ENCODE measurements around the gene CCDC150. TPM values are rescaled to one million over a fixed set of nuclear protein-coding genes. Genes with fewer than 3 reads are reported as not detected.

Gene CCDC150
- total RNA-seq, 1 experiment from 2014 or later, result 29.2 TPM

DNA sequence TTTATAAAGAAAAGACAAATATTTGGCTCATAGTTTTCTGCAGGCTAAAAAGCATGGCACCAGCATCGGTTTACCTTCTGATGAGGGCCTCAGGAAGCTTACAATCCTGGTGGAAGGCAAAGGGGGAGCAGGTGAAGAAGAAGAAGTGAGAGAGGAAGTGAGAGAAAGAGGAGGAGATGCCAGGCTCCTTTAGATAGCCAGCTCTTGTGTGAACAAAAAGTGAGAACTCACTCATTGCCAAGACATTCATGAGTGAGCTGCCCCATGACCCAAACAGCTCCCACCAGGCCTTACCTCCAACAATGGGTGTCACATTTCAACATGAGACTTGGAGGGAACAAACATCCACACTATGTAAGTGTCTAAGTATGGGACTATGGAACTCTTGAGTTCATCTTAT is 14.3 kb downstream of the CCDC150 start:
- H3K36me3 ChIP-seq (ENCODE audit: control insufficient read depth in 1 of 2, insufficient read depth in 2 of 2, low read length in 2 of 2), result peaks cover 0 to 6% of the 10 kb centered on the region in 2 experiments; a peak in 1 of 4 replicates
- no peaks in the 10 kb centered on the region for H4K20me1 ChIP-seq (ENCODE audit: insufficient read depth)
- RAD21 ChIA-PET (ENCODE audit: low non-redundant PET in 1 of 2, low total read pairs in 2 of 2, uncharacterized antibody in 2 of 2, unreplicated experiment in 2 of 2), result no interaction called here
- H3K9me3 ChIP-seq (ENCODE audit: control insufficient read depth in 1 of 2, insufficient read depth in 1 of 2, low read depth in 1 of 2, low read length in 2 of 2), result peaks cover 0 to 16% of the 10 kb centered on the region in 2 experiments; a peak in 3 of 4 replicates
- intact Hi-C loops (cut with micrococcal nuclease), result no loop called here
- CTCF ChIA-PET, result no interaction called here
- H3K4me1 ChIP-seq (ENCODE audit: control insufficient read depth in 1 of 2, insufficient read depth in 2 of 2, low read length in 2 of 2), result no peaks in the 10 kb centered on the region
- ATAC-seq (no peak), DNase-seq (ENCODE audit: low read depth, low spot score) (no peak)
- H3K79me2 ChIP-seq (ENCODE audit: insufficient read depth, low read length), result peaks cover 57% of the 10 kb centered on the region
- H3K4me3 ChIP-seq (replicated peaks in 1 of 2; ENCODE audit: low read depth in 1 of 2, low read length in 2 of 2), result no peak overlapping the region
- POLR2A ChIA-PET, result no interaction called here
- no peak overlapping the region for H3K4me2 ChIP-seq (ENCODE audit: low read length)
- no peak overlapping the region for H3K9ac ChIP-seq (ENCODE audit: low read length)
- H3K9me2 ChIP-seq (ENCODE audit: insufficient read depth), result no peaks in the 10 kb centered on the region
- H3K27ac ChIP-seq (ENCODE audit: low read depth, low read length), result no peak overlapping the region
- BruUV-seq (replicated peaks), result no TSS peak
- H3K27me3 ChIP-seq (ENCODE audit: insufficient read depth, low read length), result no peaks in the 10 kb centered on the region
- H2AFZ ChIP-seq (ENCODE audit: low read depth, low read length, poor library complexity, severe bottlenecking), result no peak overlapping the region
- TF ChIP-seq POLR2AphosphoS5 (IDR thresholded peaks at IDR 0.05; ENCODE audit: low read depth, low read length), result no peak
- TF ChIP-seq ELF1 (IDR thresholded peaks at IDR 0.05; ENCODE audit: borderline replicate concordance, low read depth), result no peak
- TF ChIP-seq, protein P1, sequence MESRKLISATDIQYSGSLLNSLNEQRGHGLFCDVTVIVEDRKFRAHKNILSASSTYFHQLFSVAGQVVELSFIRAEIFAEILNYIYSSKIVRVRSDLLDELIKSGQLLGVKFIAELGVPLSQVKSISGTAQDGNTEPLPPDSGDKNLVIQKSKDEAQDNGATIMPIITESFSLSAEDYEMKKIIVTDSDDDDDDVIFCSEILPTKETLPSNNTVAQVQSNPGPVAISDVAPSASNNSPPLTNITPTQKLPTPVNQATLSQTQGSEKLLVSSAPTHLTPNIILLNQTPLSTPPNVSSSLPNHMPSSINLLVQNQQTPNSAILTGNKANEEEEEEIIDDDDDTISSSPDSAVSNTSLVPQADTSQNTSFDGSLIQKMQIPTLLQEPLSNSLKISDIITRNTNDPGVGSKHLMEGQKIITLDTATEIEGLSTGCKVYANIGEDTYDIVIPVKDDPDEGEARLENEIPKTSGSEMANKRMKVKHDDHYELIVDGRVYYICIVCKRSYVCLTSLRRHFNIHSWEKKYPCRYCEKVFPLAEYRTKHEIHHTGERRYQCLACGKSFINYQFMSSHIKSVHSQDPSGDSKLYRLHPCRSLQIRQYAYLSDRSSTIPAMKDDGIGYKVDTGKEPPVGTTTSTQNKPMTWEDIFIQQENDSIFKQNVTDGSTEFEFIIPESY (IDR thresholded peaks at IDR 0.05; ENCODE audit: extremely low read depth, insufficient replicate concordance, low read length), result no peak
- no peak for TF ChIP-seq POLR2A (IDR thresholded peaks at IDR 0.05; ENCODE audit: borderline replicate concordance, extremely low read depth, insufficient read depth, insufficient read length)
- no peak for TF ChIP-seq SP1 (IDR thresholded peaks at IDR 0.05; ENCODE audit: low read depth)
- TF ChIP-seq CBX3 (IDR thresholded peaks at IDR 0.05; ENCODE audit: low read depth), result no peak
- no peak for TF ChIP-seq SRF (IDR thresholded peaks at IDR 0.05; ENCODE audit: low read depth)

DNA sequence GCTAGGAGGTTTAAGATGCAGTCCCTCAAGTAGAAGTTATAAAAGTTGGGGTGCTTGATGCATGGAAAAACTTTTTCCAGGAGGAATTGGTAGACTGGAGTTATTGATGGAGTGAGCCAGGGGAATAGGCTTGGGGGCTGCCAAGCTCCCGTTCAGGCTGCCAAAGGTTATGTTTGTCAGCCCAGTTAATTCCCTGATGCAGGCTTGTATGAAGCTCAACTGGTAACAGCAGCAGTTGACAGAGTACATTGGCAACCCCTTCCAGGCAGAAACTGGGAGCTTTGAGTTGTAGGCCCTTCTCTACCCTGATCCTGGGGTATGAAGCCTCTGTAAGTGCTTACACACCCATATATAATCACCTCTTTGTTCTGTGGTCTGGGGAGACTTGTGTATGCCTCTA is 16.2 kb downstream of the CCDC150 start:
- TF ChIP-seq YY1 (IDR thresholded peaks at IDR 0.05; ENCODE audit: extremely low read depth, insufficient replicate concordance, low read depth, low read length) (no peak), RAD21 (IDR thresholded peaks at IDR 0.05; ENCODE audit: low read depth) (no peak), SRF (IDR thresholded peaks at IDR 0.05; ENCODE audit: low read depth) (no peak), POLR2AphosphoS5 (IDR thresholded peaks at IDR 0.05; ENCODE audit: low read depth, low read length) (no peak), EGR1 (IDR thresholded peaks at IDR 0.05; ENCODE audit: low read depth) (no peak), ZFX (IDR thresholded peaks at IDR 0.05) (no peak), EZH2 (IDR thresholded peaks at IDR 0.05) (no peak)
- ChIA-PET RAD21 (ENCODE audit: low non-redundant PET in 1 of 2, low total read pairs in 2 of 2, uncharacterized antibody in 2 of 2, unreplicated experiment in 2 of 2) (no interaction called here), CTCF (no interaction called here), POLR2A (no interaction called here)
- no TSS peak for BruUV-seq (replicated peaks)
- H2AFZ ChIP-seq (ENCODE audit: low read depth, low read length, poor library complexity, severe bottlenecking), result no peak overlapping the region
- H3K4me1 ChIP-seq (ENCODE audit: control insufficient read depth in 1 of 2, insufficient read depth in 2 of 2, low read length in 2 of 2), result no peaks in the 10 kb centered on the region
- H3K27me3 ChIP-seq (ENCODE audit: insufficient read depth, low read length), result no peaks in the 10 kb centered on the region
- H3K4me2 ChIP-seq (ENCODE audit: low read length), result no peak overlapping the region
- no peak overlapping the region for H3K9ac ChIP-seq (ENCODE audit: low read length)
- intact Hi-C loops (cut with micrococcal nuclease), result no loop called here
- H3K9me3 ChIP-seq (ENCODE audit: control insufficient read depth in 1 of 2, insufficient read depth in 1 of 2, low read depth in 1 of 2, low read length in 2 of 2), result peaks cover 0 to 16% of the 10 kb centered on the region in 2 experiments; a peak in 3 of 4 replicates
- no peak overlapping the region for H3K27ac ChIP-seq (ENCODE audit: low read depth, low read length)
- no peak for DNase-seq (ENCODE audit: low read depth, low spot score)
- H3K9me2 ChIP-seq (ENCODE audit: insufficient read depth), result no peaks in the 10 kb centered on the region
- no peak for ATAC-seq
- peaks cover 40% of the 10 kb centered on the region for H3K79me2 ChIP-seq (ENCODE audit: insufficient read depth, low read length)
- H3K4me3 ChIP-seq (replicated peaks in 1 of 2; ENCODE audit: low read depth in 1 of 2, low read length in 2 of 2), result no peak overlapping the region
- H3K36me3 ChIP-seq (ENCODE audit: control insufficient read depth in 1 of 2, insufficient read depth in 2 of 2, low read length in 2 of 2), result peaks cover 0 to under 1% of the 10 kb centered on the region in 2 experiments; a peak in 1 of 4 replicates
- H4K20me1 ChIP-seq (ENCODE audit: insufficient read depth), result no peaks in the 10 kb centered on the region
